ENCODE data around the gene SESN1. TPM values are rescaled to one million over a fixed set of nuclear protein-coding genes. Genes with fewer than 3 reads are reported as not detected.

SESN1 gene
- total and polyA plus RNA-seq, 5 donors from 2014 or later = 15.8 to 59.6 (median 50.0) TPM

DNA sequence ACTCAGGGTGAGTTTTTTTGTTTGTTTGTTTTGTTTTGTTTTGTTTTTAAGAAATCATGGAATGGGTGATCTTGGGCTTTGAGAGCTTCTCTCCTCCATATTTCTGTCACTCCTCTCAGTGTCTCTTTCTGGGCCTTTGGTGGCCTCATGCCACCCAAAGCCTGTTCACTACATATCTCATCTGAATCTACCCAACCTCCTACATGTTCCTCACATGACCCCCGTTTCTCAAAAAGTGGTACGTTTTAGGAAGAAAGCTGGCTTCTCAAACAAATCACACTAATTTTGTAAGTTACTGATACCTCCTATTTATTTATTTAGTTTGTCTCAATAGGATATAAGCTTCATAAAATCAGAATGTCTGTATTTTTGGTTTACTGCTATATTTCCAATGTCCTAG is 80.0 kb downstream of the SESN1 start:
- Histone ChIP-seq H3K4me3 (ENCODE audit: low read depth, low read length) (peak overlapping the region; percentile 44), H3K4me1 (ENCODE audit: control insufficient read depth, insufficient read depth, low read length, poor library complexity, severe bottlenecking) (peaks cover 27% of the 10 kb centered on the region), H3K27ac (ENCODE audit: insufficient read depth, low read length, poor library complexity, severe bottlenecking) (peak overlapping the region; percentile 62), H3K27me3 (ENCODE audit: control insufficient read depth, insufficient read depth, low read length) (no peaks in the 10 kb centered on the region), H3K9me3 (ENCODE audit: control insufficient read depth in 2 of 2, low read length in 2 of 2) (no peaks in the 10 kb centered on the region), H3K36me3 (ENCODE audit: control insufficient read depth, insufficient read depth, low read length) (no peaks in the 10 kb centered on the region)
- Mint-ChIP-seq H3K9me3 (no peaks in the 10 kb centered on the region), H3K36me3 (peaks cover 4% of the 10 kb centered on the region), H3K27ac (peak overlapping the region; percentile 78 to 93 (median 91)), H3K4me3 (peak overlapping the region in 2 of 4 donors; percentile 10 to 55), H3K4me1 (peaks cover 19 to 63% (median 42%) of the 10 kb centered on the region in 4 donors), H3K27me3 (peaks cover 4% of the 10 kb centered on the region)
- DNase-seq = no peak
- ATAC-seq (ENCODE audit: low read depth in 2 of 2) = no peak

DNA sequence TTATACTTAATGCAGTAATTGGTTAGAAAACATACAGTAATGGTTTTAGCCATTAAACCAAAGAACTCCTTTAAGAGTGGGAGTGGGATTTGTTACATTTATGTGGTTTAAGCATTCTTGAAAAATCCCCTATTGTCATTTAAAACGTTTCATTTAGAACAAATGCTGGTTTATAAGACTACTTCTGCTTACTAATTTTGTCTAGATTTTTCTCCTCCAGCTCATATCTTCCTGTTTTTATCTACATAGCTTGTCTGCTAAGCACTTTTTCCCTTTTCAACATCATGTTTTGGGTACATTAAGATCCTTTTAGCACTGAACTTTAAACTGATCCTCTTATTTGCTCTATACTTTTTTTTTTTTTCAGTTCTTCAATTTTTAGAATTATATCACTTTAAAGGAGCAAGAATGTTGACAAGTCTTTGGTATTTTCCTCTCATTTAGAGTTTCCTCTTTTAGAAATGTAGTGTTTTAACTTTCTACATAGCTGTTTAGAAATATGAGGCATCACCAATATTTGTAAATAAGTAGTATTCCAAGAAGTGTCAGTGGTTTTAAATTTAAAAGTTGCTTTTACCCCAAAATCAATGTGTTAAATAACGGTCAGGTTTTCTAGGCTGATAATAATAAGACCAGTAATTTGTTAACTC is 80.9 kb downstream of the SESN1 start:
- H3K4me1 Mint-ChIP-seq = peaks cover 12 to 58% (median 38%) of the 10 kb centered on the region in 4 donors
- H3K9me3 Mint-ChIP-seq = no peaks in the 10 kb centered on the region
- Histone ChIP-seq H3K27me3 (ENCODE audit: control insufficient read depth, insufficient read depth, low read length) (no peaks in the 10 kb centered on the region), H3K4me3 (ENCODE audit: low read depth, low read length) (peak overlapping the region; percentile 44), H3K36me3 (ENCODE audit: control insufficient read depth, insufficient read depth, low read length) (no peaks in the 10 kb centered on the region), H3K27ac (ENCODE audit: insufficient read depth, low read length, poor library complexity, severe bottlenecking) (peak overlapping the region; percentile 62), H3K9me3 (ENCODE audit: control insufficient read depth in 2 of 2, low read length in 2 of 2) (no peaks in the 10 kb centered on the region), H3K4me1 (ENCODE audit: control insufficient read depth, insufficient read depth, low read length, poor library complexity, severe bottlenecking) (peaks cover 22% of the 10 kb centered on the region)
- peak overlapping the region; percentile 78 to 91 (median 78) for H3K27ac Mint-ChIP-seq
- ATAC-seq (ENCODE audit: low read depth in 2 of 2) (no peak), DNase-seq (no peak)
- H3K4me3 Mint-ChIP-seq = peak overlapping the region; percentile 38 to 73 (median 66)
- peaks cover 4% of the 10 kb centered on the region for H3K27me3 Mint-ChIP-seq
- H3K36me3 Mint-ChIP-seq = peaks cover 4% of the 10 kb centered on the region

DNA sequence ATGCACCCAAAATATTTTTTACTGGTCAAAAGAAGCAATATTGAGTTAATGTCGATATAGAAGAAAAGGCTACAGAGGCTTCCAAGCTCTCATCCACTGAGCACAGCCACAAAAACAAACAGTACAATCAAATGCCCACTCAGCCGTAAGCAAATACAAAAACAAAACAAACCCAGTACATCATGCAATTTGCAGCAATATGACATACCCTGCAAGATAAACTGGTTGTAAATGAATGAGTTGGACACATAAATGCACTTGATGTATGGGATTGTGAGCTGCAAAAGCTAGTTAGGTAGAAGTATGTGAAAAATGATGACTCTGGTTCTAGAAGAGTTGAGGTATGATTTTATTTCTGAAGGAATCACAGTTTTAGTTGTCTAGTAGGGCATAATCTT is 83.9 kb downstream of the SESN1 start:
- Histone ChIP-seq H3K36me3 (ENCODE audit: control insufficient read depth, insufficient read depth, low read length) (no peaks in the 10 kb centered on the region), H3K27me3 (ENCODE audit: control insufficient read depth, insufficient read depth, low read length) (no peaks in the 10 kb centered on the region), H3K4me1 (ENCODE audit: control insufficient read depth, insufficient read depth, low read length, poor library complexity, severe bottlenecking) (peaks cover 37% of the 10 kb centered on the region), H3K27ac (ENCODE audit: insufficient read depth, low read length, poor library complexity, severe bottlenecking) (peak overlapping the region; percentile 93), H3K4me3 (ENCODE audit: low read depth, low read length) (peak overlapping the region; percentile 97), H3K9me3 (ENCODE audit: control insufficient read depth in 2 of 2, low read length in 2 of 2) (no peaks in the 10 kb centered on the region)
- peak overlapping the region; percentile 38 to 99 (median 98) for H3K27ac Mint-ChIP-seq
- peaks cover 23 to 73% (median 60%) of the 10 kb centered on the region in 4 donors for H3K4me1 Mint-ChIP-seq
- ATAC-seq (ENCODE audit: low read depth in 2 of 2) = no peak
- DNase-seq = no peak
- H3K4me3 Mint-ChIP-seq = peak overlapping the region; percentile 0 to 97 (median 78)
- H3K36me3 Mint-ChIP-seq = peaks cover 4% of the 10 kb centered on the region
- H3K9me3 Mint-ChIP-seq = no peaks in the 10 kb centered on the region
- H3K27me3 Mint-ChIP-seq = peaks cover 14% of the 10 kb centered on the region

DNA sequence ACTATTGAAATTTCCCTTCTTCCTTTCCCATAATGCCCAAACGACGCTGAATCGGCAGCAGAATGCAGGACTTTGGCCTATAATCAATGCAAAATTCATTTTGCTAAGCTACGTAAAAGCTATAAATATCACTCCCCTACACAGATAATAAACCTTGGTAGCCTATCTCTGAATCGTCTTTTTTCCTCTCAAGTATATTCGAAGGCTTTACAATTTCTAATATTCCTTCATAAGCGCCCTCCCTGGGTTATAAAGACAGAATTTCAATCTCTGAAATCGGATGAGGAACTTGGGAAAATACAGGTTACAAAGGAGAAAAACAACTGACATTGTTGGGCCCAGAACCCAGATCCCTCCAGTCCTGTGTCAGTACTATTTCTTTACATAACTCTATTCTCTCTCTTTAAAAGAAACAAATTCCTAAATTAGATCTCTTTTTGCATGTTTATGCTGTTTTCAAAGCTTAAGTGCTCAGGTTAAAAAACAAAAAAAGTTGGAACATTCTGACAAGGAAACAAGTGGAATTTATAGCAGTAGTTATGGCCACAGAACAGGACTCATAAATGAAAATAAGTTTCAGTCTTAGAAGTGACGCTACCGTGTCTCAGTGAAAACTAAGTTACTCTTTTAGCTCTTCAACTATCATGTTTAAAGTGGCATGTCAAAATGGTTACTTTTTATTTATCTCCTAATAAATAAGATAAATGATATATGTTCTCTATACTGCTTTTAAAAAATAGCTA is 84.5 kb downstream of the SESN1 start:
- Histone ChIP-seq H3K9me3 (ENCODE audit: control insufficient read depth in 2 of 2, low read length in 2 of 2) (no peaks in the 10 kb centered on the region), H3K4me1 (ENCODE audit: control insufficient read depth, insufficient read depth, low read length, poor library complexity, severe bottlenecking) (peaks cover 37% of the 10 kb centered on the region), H3K36me3 (ENCODE audit: control insufficient read depth, insufficient read depth, low read length) (no peaks in the 10 kb centered on the region), H3K27ac (ENCODE audit: insufficient read depth, low read length, poor library complexity, severe bottlenecking) (peak overlapping the region; percentile 93), H3K27me3 (ENCODE audit: control insufficient read depth, insufficient read depth, low read length) (no peaks in the 10 kb centered on the region), H3K4me3 (ENCODE audit: low read depth, low read length) (peak overlapping the region; percentile 97)
- Mint-ChIP-seq H3K4me1 (peaks cover 22 to 70% (median 56%) of the 10 kb centered on the region in 4 donors), H3K27me3 (peaks cover 14% of the 10 kb centered on the region), H3K9me3 (no peaks in the 10 kb centered on the region), H3K27ac (peak overlapping the region; percentile 90 to 99 (median 98)), H3K36me3 (peaks cover 4% of the 10 kb centered on the region), H3K4me3 (peak overlapping the region; percentile 96 to 97 (median 97))
- DNase-seq (no peak), ATAC-seq (ENCODE audit: low read depth in 2 of 2) (no peak)

DNA sequence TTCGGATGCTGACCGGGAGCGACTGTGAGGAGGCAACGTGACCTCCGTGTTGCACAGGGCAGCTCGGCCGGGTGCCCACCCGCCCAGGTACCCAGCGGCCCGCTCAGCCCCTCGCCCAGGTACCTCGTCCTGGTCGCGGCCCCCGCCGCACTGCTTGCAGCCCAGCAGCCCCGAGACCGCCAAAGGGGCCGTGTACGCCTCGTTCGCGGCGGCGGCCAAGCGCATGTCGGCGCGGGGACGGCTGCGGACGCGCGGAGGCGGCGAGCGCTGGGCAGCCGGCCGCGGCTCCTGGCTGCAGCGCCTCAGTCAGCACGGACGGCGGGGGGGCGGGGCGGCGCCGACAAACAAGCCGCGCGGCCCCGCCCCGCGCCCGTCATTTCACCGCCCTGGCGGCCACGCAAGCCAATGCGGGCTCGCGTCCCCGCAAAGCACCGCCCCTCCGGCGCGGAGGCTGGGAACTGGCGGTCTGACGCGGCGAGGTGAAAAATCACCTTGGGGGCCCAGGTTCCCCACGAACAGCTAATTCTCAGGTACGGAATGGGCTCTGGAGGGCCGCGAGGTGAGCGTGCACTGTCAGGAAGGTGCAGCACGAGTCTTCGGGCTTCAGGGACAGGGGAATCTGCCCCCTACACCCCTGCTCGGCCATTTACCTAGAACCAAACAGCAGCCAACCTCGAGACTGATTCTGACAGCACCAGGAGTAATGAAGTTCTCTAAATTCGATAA is 85.2 kb downstream of the SESN1 start:
- ATAC-seq (ENCODE audit: low read depth in 2 of 2) (peak; percentile 96 to 98), DNase-seq (peak; percentile 88 to 93 (median 91))
- peak overlapping the region; percentile 90 to 99 (median 98) for H3K27ac Mint-ChIP-seq
- H3K27me3 ChIP-seq (ENCODE audit: control insufficient read depth, insufficient read depth, low read length) = no peaks in the 10 kb centered on the region
- peaks cover 25 to 72% (median 57%) of the 10 kb centered on the region in 4 donors for H3K4me1 Mint-ChIP-seq
- H3K27me3 Mint-ChIP-seq = peaks cover 14% of the 10 kb centered on the region
- peak overlapping the region; percentile 98 for H3K4me3 ChIP-seq (ENCODE audit: low read depth, low read length)
- H3K9me3 Mint-ChIP-seq = no peaks in the 10 kb centered on the region
- peaks cover 4% of the 10 kb centered on the region for H3K36me3 Mint-ChIP-seq
- H3K27ac ChIP-seq (ENCODE audit: insufficient read depth, low read length, poor library complexity, severe bottlenecking) = peak overlapping the region; percentile 93
- peaks cover 37% of the 10 kb centered on the region for H3K4me1 ChIP-seq (ENCODE audit: control insufficient read depth, insufficient read depth, low read length, poor library complexity, severe bottlenecking)
- peak overlapping the region; percentile 96 to 99 (median 98) for H3K4me3 Mint-ChIP-seq
- H3K9me3 ChIP-seq (ENCODE audit: control insufficient read depth in 2 of 2, low read length in 2 of 2) = no peaks in the 10 kb centered on the region
- no peaks in the 10 kb centered on the region for H3K36me3 ChIP-seq (ENCODE audit: control insufficient read depth, insufficient read depth, low read length)

DNA sequence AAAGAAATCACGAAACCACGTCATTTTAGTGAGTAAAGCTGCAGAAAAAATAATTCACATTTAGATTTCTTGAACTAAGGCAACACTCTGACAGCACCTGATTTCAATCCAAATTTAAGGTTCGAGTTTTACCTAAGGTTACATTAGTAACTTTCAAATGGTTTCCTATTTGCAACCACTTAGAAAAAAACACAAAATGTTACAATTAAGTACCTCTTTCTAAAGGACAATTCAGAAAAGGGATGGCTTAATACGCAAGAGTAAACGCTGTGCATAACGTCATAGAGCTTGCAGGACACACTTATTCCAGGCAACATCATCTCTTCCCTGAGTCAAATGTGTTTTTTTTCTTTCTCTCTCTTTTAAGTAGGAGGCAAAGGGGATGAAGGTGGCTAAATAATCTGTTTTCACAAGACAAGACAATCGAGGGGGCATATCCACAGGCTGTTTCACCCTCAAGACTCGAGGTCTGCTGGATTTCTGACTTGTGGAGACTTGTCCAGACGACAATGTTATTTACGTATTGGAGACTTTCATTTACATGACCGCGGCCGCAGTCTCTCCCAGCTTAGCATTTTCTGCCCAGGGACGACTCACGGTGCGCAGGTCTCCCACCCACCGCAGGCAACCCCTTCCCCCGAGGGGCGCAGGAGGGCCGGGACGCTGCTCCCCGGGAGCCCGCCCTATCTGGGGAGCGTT is 86.0 kb downstream of the SESN1 start:
- Mint-ChIP-seq H3K36me3 (peaks cover 4% of the 10 kb centered on the region), H3K4me1 (peaks cover 21 to 71% (median 57%) of the 10 kb centered on the region in 4 donors), H3K9me3 (no peaks in the 10 kb centered on the region), H3K27ac (peak overlapping the region; percentile 97), H3K27me3 (peaks cover 14% of the 10 kb centered on the region), H3K4me3 (peak overlapping the region; percentile 96 to 99 (median 98))
- DNase-seq = peak in 2 of 3 donors; percentile 44 to 50
- Histone ChIP-seq H3K9me3 (ENCODE audit: control insufficient read depth in 2 of 2, low read length in 2 of 2) (no peaks in the 10 kb centered on the region), H3K27ac (ENCODE audit: insufficient read depth, low read length, poor library complexity, severe bottlenecking) (peak overlapping the region; percentile 93), H3K4me1 (ENCODE audit: control insufficient read depth, insufficient read depth, low read length, poor library complexity, severe bottlenecking) (peaks cover 37% of the 10 kb centered on the region), H3K36me3 (ENCODE audit: control insufficient read depth, insufficient read depth, low read length) (no peaks in the 10 kb centered on the region), H3K4me3 (ENCODE audit: low read depth, low read length) (peak overlapping the region; percentile 98), H3K27me3 (ENCODE audit: control insufficient read depth, insufficient read depth, low read length) (no peaks in the 10 kb centered on the region)
- ATAC-seq (ENCODE audit: low read depth in 2 of 2) = peak in 1 of 2 donors; percentile 2

DNA sequence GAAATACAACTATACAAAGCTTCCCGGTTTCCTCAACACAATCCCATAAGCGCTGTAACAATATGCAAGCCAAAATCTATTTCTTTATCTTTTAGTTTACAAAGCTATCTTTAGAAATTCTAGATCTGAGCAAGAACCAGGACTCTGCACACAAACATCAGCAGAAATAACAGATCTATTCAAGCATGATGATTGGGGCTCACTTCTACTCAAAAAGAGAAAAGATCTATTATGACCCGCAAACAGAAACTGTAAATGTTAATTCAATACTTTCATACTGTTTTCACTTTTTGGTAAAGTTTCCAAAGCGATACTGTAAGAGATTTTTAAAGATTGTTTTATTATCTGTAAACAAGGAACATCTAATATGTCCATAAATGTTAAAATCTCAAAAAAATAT is 86.6 kb downstream of the SESN1 start:
- Mint-ChIP-seq H3K27me3 (peaks cover 14% of the 10 kb centered on the region), H3K9me3 (no peaks in the 10 kb centered on the region), H3K4me1 (peaks cover 19 to 70% (median 55%) of the 10 kb centered on the region in 4 donors), H3K27ac (peak overlapping the region; percentile 97), H3K4me3 (peak overlapping the region; percentile 96 to 99 (median 98)), H3K36me3 (peaks cover 4% of the 10 kb centered on the region)
- Histone ChIP-seq H3K9me3 (ENCODE audit: control insufficient read depth in 2 of 2, low read length in 2 of 2) (no peaks in the 10 kb centered on the region), H3K36me3 (ENCODE audit: control insufficient read depth, insufficient read depth, low read length) (no peaks in the 10 kb centered on the region), H3K27ac (ENCODE audit: insufficient read depth, low read length, poor library complexity, severe bottlenecking) (peak overlapping the region; percentile 93), H3K4me1 (ENCODE audit: control insufficient read depth, insufficient read depth, low read length, poor library complexity, severe bottlenecking) (peaks cover 37% of the 10 kb centered on the region), H3K4me3 (ENCODE audit: low read depth, low read length) (peak overlapping the region; percentile 98), H3K27me3 (ENCODE audit: control insufficient read depth, insufficient read depth, low read length) (no peaks in the 10 kb centered on the region)
- peak in 1 of 3 donors; percentile 25 for DNase-seq
- no peak for ATAC-seq (ENCODE audit: low read depth in 2 of 2)

Measured in CD4-positive, CD25-positive, alpha-beta regulatory T cell (primary cell).